H1 (cell line): ENCODE data around the gene DPEP2. TPM values are rescaled to one million over a fixed set of nuclear protein-coding genes. Genes with fewer than 3 reads are reported as not detected.

Source experiments
- CTCF ChIA-PET: fragments of 300-600 bp; sonication (Branson Sonifier 250); formaldehyde crosslinking; loops from one replicate; lab custom pipeline; 2021; ENCODE audit not compliant: partially characterized antibody; lab: Charles Lee
- POLR2A ChIA-PET: fragments of 300-600 bp; sonication (Branson Sonifier 250); formaldehyde crosslinking; loops from one replicate; lab custom pipeline; 2021; ENCODE audit warnings: inconsistent platforms; ENCODE audit not compliant: partially characterized antibody; lab: Charles Lee
- DNase-seq, 2 experiments: peaks; one replicate each; pipeline versions ENCODE4 v3.0.0 to v3.0.0-alpha.2; 2010 to 2022; ENCODE audit warnings: low spot score in 2 of 2, low read depth in 1 of 2, mixed read lengths in 1 of 2
- FAIRE-seq: peaks from 2 replicates; lab custom pipeline; 2011; peaks lifted over from hg19 to GRCh38; lab: Jason Lieb, UNC
- H2AFZ ChIP-seq: 2 replicates; pipeline ENCODE4 v1.8.1; 2012; ENCODE audit warnings: low read length, inconsistent platforms
- H2AK5ac ChIP-seq: 2 replicates; pipeline ENCODE4 v1.6.1; 2013; ENCODE audit warnings: low read depth, low read length
- H2BK120ac ChIP-seq: replicated peaks from 2 replicates; pipeline ENCODE3; 2013; ENCODE audit warnings: low read depth, low read length, inconsistent platforms
- H2BK12ac ChIP-seq: 2 replicates; pipeline ENCODE4 v1.6.1; 2013; ENCODE audit warnings: low read depth, low read length
- H2BK15ac ChIP-seq: 2 replicates; pipeline ENCODE4 v1.6.1; 2013; ENCODE audit warnings: low read length
- H2BK20ac ChIP-seq: 2 replicates; pipeline ENCODE4 v1.6.1; 2013; ENCODE audit warnings: low read length
- H2BK5ac ChIP-seq: 2 replicates; pipeline ENCODE4 v1.6.1; 2013; ENCODE audit warnings: low read depth, low read length
- H3K14ac ChIP-seq: 2 replicates; pipeline ENCODE4 v1.6.1; 2013; ENCODE audit warnings: inconsistent platforms; ENCODE audit not compliant: insufficient read length
- H3K18ac ChIP-seq: 2 replicates; pipeline ENCODE4 v1.6.1; 2013; ENCODE audit warnings: low read length; ENCODE audit errors: extremely low read depth
- H3K23ac ChIP-seq: 2 replicates; pipeline ENCODE4 v1.6.1; 2013; ENCODE audit warnings: inconsistent platforms; ENCODE audit not compliant: insufficient read length
- H3K23me2 ChIP-seq: 2 replicates; pipeline ENCODE4 v1.6.1; 2013; ENCODE audit warnings: low read depth, low read length
- H3K27ac ChIP-seq: 2 replicates; pipeline ENCODE4 v1.6.1; 2011; ENCODE audit warnings: low read depth, low read length, inconsistent platforms
- H3K27me3 ChIP-seq, 4 experiments: replicated peaks in 1 of 4; 1 replicate in 1 of 4; 2 replicates in 3 of 4; pipeline versions ENCODE4 v1.6.1 to v1.8.1; 2011 to 2013; ENCODE audit warnings: low read length in 3 of 4, mild to moderate bottlenecking in 3 of 4, inconsistent platforms in 2 of 4, mixed read lengths in 2 of 4, moderate library complexity in 1 of 4; ENCODE audit not compliant: control insufficient read depth in 3 of 4, insufficient read depth in 3 of 4; ENCODE audit errors: extremely low read depth in 1 of 4
- H3K36me3 ChIP-seq, 4 experiments: 2 replicates each; pipeline versions ENCODE4 v1.6.1 to v1.8.1; 2011 to 2013; ENCODE audit warnings: mild to moderate bottlenecking in 4 of 4, low read length in 3 of 4, moderate library complexity in 2 of 4, control low read depth in 1 of 4, inconsistent platforms in 1 of 4; ENCODE audit not compliant: insufficient read depth in 4 of 4, control insufficient read depth in 2 of 4
- H3K4ac ChIP-seq: replicated peaks from 2 replicates; pipeline ENCODE3; 2013; ENCODE audit warnings: low read length, low read depth, mixed read lengths, inconsistent platforms; ENCODE audit not compliant: insufficient read length
- H3K4me1 ChIP-seq, 4 experiments: replicated peaks in 1 of 4; 1 replicate in 1 of 4; 2 replicates in 3 of 4; pipeline versions ENCODE4 v1.6.1 to v1.8.1; 2011 to 2013; ENCODE audit warnings: low read length in 3 of 4, inconsistent platforms in 2 of 4, mixed read lengths in 1 of 4; ENCODE audit not compliant: insufficient read depth in 4 of 4, control insufficient read depth in 3 of 4
- H3K4me2 ChIP-seq, 2 experiments: 2 replicates each; pipeline versions ENCODE4 v1.6.1 to v1.8.1; 2011 to 2013; ENCODE audit warnings: low read depth in 2 of 2, low read length in 2 of 2, control low read depth in 1 of 2, inconsistent platforms in 1 of 2, mild to moderate bottlenecking in 1 of 2; ENCODE audit not compliant: insufficient read depth in 1 of 2
- H3K4me3 ChIP-seq, 4 experiments: fragments of 200-600, 300-600 bp in 1 of 4; sonication (generic), shearing (Covaris generic), sonication (Bioruptor Twin) in 1 of 4; 2 replicates each; pipeline versions ENCODE4 v1.5.1 to v1.8.1; 2011 to 2016; ENCODE audit warnings: low read length in 4 of 4, low read depth in 3 of 4, control low read depth in 2 of 4, inconsistent platforms in 2 of 4, mild to moderate bottlenecking in 2 of 4, mixed read lengths in 1 of 4, moderate library complexity in 1 of 4; ENCODE audit not compliant: insufficient read depth in 2 of 4; ENCODE audit errors: extremely low read depth in 1 of 4
- H3K56ac ChIP-seq: replicated peaks from 2 replicates; pipeline ENCODE3; 2013; ENCODE audit warnings: low read depth, mild to moderate bottlenecking, mixed read lengths, low read length, inconsistent platforms; ENCODE audit not compliant: insufficient read length
- H3K79me1 ChIP-seq: 2 replicates; pipeline ENCODE4 v1.6.1; 2013; ENCODE audit warnings: low read depth, low read length, control low read depth
- H3K79me2 ChIP-seq, 2 experiments: 2 replicates each; pipeline versions ENCODE4 v1.6.1 to v1.8.1; 2012 to 2013; ENCODE audit warnings: low read length in 2 of 2, mild to moderate bottlenecking in 2 of 2, inconsistent platforms in 1 of 2; ENCODE audit not compliant: insufficient read depth in 2 of 2, control insufficient read depth in 1 of 2
- H3K9ac ChIP-seq, 4 experiments: replicated peaks in 1 of 4; 1 replicate in 1 of 4; 2 replicates in 3 of 4; pipeline versions ENCODE4 v1.6.1 to v1.8.1; 2011 to 2013; ENCODE audit warnings: low read depth in 3 of 4, low read length in 3 of 4, control low read depth in 2 of 4, mild to moderate bottlenecking in 2 of 4, moderate library complexity in 2 of 4, inconsistent platforms in 1 of 4; ENCODE audit errors: extremely low read depth in 1 of 4
- H3K9me3 ChIP-seq, 2 experiments: 2 replicates each; pipeline versions ENCODE4 v1.6.1 to v1.8.1; 2012 to 2013; ENCODE audit warnings: mild to moderate bottlenecking in 2 of 2, moderate library complexity in 2 of 2, control low read depth in 1 of 2, inconsistent platforms in 1 of 2, low read depth in 1 of 2, low read length in 1 of 2, mixed read lengths in 1 of 2; ENCODE audit not compliant: insufficient read depth in 2 of 2
- H4K20me1 ChIP-seq, 2 experiments: replicated peaks in 1 of 2; 2 replicates each; pipeline versions ENCODE3 to v1.8.1; 2011 to 2013; ENCODE audit warnings: inconsistent platforms in 2 of 2, low read length in 2 of 2, mild to moderate bottlenecking in 1 of 2; ENCODE audit not compliant: insufficient read depth in 2 of 2, control insufficient read depth in 1 of 2
- H4K5ac ChIP-seq: 2 replicates; pipeline ENCODE4 v1.6.1; 2013; ENCODE audit warnings: low read length, low read depth, mixed read lengths, inconsistent platforms; ENCODE audit not compliant: insufficient read length
- H4K8ac ChIP-seq: 2 replicates; pipeline ENCODE4 v1.8.0; 2013; ENCODE audit warnings: mild to moderate bottlenecking, moderate library complexity, low read length, inconsistent platforms; ENCODE audit not compliant: insufficient read depth; ENCODE audit errors: extremely low read depth
- H4K91ac ChIP-seq: replicated peaks from 2 replicates; pipeline ENCODE3; 2013; ENCODE audit warnings: low read length, mixed read lengths, inconsistent platforms; ENCODE audit not compliant: insufficient read length
- ATF2 ChIP-seq: IDR thresholded peaks from 2 replicates; pipeline ENCODE4 v1.6.1; 2012; ENCODE audit warnings: low read length, inconsistent platforms
- BACH1 ChIP-seq: IDR thresholded peaks from 2 replicates; pipeline ENCODE4 v1.6.1; 2012; ENCODE audit warnings: low read length, improper control_type of control experiment
- BCL11A ChIP-seq, 2 experiments: IDR thresholded peaks; one replicate each; pipeline ENCODE4 v1.6.1; 2011; ENCODE audit warnings: low read depth in 2 of 2, low read length in 2 of 2, mild to moderate bottlenecking in 2 of 2
- BRCA1 ChIP-seq: IDR thresholded peaks from 2 replicates; pipeline ENCODE4 v1.6.1; 2012; ENCODE audit warnings: low read depth, low read length, improper control_type of control experiment
- CHD2 ChIP-seq: IDR thresholded peaks from 2 replicates; pipeline ENCODE4 v1.6.1; 2012; ENCODE audit warnings: low read length, improper control_type of control experiment
- CREB1 ChIP-seq: IDR thresholded peaks from 2 replicates; pipeline ENCODE4 v1.6.1; 2012; ENCODE audit warnings: inconsistent platforms
- HDAC2 ChIP-seq, 2 experiments: fragments of 300-600 bp in 1 of 2; sonication (generic) in 1 of 2; IDR thresholded peaks; 2 replicates each; pipeline ENCODE4 v1.6.1; 2011 to 2012; ENCODE audit warnings: low read depth in 2 of 2, low read length in 2 of 2, mild to moderate bottlenecking in 2 of 2, moderate library complexity in 2 of 2, borderline replicate concordance in 1 of 2, inconsistent platforms in 1 of 2
- HDAC6 ChIP-seq: IDR thresholded peaks from one replicate; pipeline ENCODE4 v1.7.1; 2012; ENCODE audit warnings: low read depth, mild to moderate bottlenecking, inconsistent platforms, low read length, moderate library complexity
- JUND ChIP-seq: IDR thresholded peaks from 2 replicates; pipeline ENCODE4 v1.6.1; 2011; ENCODE audit warnings: mild to moderate bottlenecking, improper control_type of control experiment, low read length
- MAX ChIP-seq: IDR thresholded peaks from 2 replicates; pipeline ENCODE4 v1.6.1; 2012; ENCODE audit warnings: inconsistent platforms
- SUZ12 ChIP-seq: fragments of 200-600 bp; sonication (generic); IDR thresholded peaks from 2 replicates; pipeline ENCODE4 v1.6.1; 2012; ENCODE audit warnings: mild to moderate bottlenecking, inconsistent platforms, low read length, moderate library complexity, mixed read lengths
- WGBS, 2 experiments: shearing (Covaris generic) in 1 of 2; methylation state at CpG; one replicate each; pipeline versions ENCODE4 v1.1.6 to v1.1.7; 2013 to 2015; ENCODE audit warnings: low lambda C conversion rate in 2 of 2, mixed read lengths in 2 of 2, inconsistent platforms in 1 of 2, low coverage in 1 of 2, missing lambda C conversion rate in 1 of 2; ENCODE audit not compliant: insufficient replicate concordance in 2 of 2, insufficient coverage in 1 of 2, insufficient read length in 1 of 2; ENCODE audit errors: extremely low coverage in 1 of 2, missing lambda C conversion rate in 1 of 2; 5-methylcytosine and 5-hydroxymethylcytosine counted together
- polyA plus RNA-seq, 7 experiments: library from polyadenylated mRNA; depleted of rRNA in 3 of 7; stranded (reverse) in 5 of 7; unstranded in 2 of 7; fragments of >200 nt in 5 of 7; fragments of 200-250 nt in 2 of 7; gene quantifications; 1 replicate in 5 of 7; 2 replicates in 1 of 7; 4 replicates in 1 of 7; pipeline versions ENCODE4 v1.2.1 to v1.2.3, GENCODE V29; 2011 to 2013; ENCODE audit warnings: missing spikeins in 2 of 7, mixed read lengths in 2 of 7
- total RNA-seq: library from RNA; stranded (reverse); fragmentation: NEBNext Ultra II Directional; extraction: Animal tissue kit (Norgen Biotek cat#: 25700); gene quantifications from 2 replicates; pipeline ENCODE4 v1.2.1, GENCODE V29; 2021

Gene DPEP2
- total and polyA plus RNA-seq, 2 of the 8 experiments (the other 6 are each of a cell fraction or from before 2014, with no cell fraction given) = not detected

- Histone ChIP-seq H3K79me2 (no peaks in the 10 kb centered on the region), H3K56ac (no peak overlapping the region), H3K4ac (no peak overlapping the region), H2AFZ (no peak overlapping the region), H3K23ac (no peak overlapping the region), H3K4me1 (no peaks in the 10 kb centered on the region; a peak in 1 of 7 replicates), H3K18ac (no peak overlapping the region), H3K4me2 (no peak overlapping the region), H2BK5ac (no peak overlapping the region), H3K9ac (no peak overlapping the region; a peak in 1 of 7 replicates), H3K27ac (no peak overlapping the region), H2BK12ac (no peak overlapping the region), H2BK120ac (no peak overlapping the region), H3K9me3 (no peaks in the 10 kb centered on the region), H4K5ac (no peak overlapping the region), H2BK15ac (no peak overlapping the region), H3K27me3 (no peaks in the 10 kb centered on the region), H2AK5ac (no peak overlapping the region), H3K14ac (no peak overlapping the region), H3K36me3 (peaks cover 5 to 44% (median 17%) of the 10 kb centered on the region in 4 experiments; a peak in 6 of 8 replicates), H3K79me1 (peaks cover 2% of the 10 kb centered on the region; the same call in 1 of the 2 replicates), H2BK20ac (no peak overlapping the region), H4K20me1 (peaks cover 15 to 41% of the 10 kb centered on the region in 2 experiments), H3K23me2 (no peaks in the 10 kb centered on the region), H3K4me3 (no peak overlapping the region), H4K91ac (no peak overlapping the region), H4K8ac (no peak overlapping the region)
- FAIRE-seq (no peak), DNase-seq (no peak)
- ChIA-PET POLR2A (interaction anchor here (1.0 to 2.6 kb wide), 6 partner anchors 10 to 290 kb away, joined by 3 to 23 read pairs (median 3); partner anchors contain the start of genes DDX28, DPEP2NB, DUS2 and ESRP2), CTCF (interaction anchor here (0.6 to 27.1 kb wide), 5 partner anchors 9 to 504 kb away, joined by 3 to 623 read pairs (median 4); partner anchors contain the start of genes EDC4, NRN1L, PSKH1 and PSMB10)
- WGBS, 2 experiments = 96% methylated on average over 24 of the region's 24 CpGs; no CpG with 5 or more reads in 1 of the 2 experiments
- TF ChIP-seq CREB1 (no peak), BRCA1 (no peak), JUND (no peak), CHD2 (no peak), HDAC2 (IDR thresholded peaks at IDR 0.05; ENCODE audit: borderline replicate concordance in 1 of 2, low read depth in 2 of 2, low read length in 2 of 2) (no peak), ATF2 (no peak), BCL11A (IDR thresholded peaks at IDR 0.05; ENCODE audit: low read depth in 2 of 2, low read length in 2 of 2) (no peak), HDAC6 (no peak), SUZ12 (no peak), MAX (no peak), BACH1 (no peak)
Observed at GRCh38 chr16:67945392-67945933, 53.8 kb downstream of the DPEP2 start.
